Measurements from ENCODE around the gene CLPTM1.

The CLPTM1 gene

DNA sequence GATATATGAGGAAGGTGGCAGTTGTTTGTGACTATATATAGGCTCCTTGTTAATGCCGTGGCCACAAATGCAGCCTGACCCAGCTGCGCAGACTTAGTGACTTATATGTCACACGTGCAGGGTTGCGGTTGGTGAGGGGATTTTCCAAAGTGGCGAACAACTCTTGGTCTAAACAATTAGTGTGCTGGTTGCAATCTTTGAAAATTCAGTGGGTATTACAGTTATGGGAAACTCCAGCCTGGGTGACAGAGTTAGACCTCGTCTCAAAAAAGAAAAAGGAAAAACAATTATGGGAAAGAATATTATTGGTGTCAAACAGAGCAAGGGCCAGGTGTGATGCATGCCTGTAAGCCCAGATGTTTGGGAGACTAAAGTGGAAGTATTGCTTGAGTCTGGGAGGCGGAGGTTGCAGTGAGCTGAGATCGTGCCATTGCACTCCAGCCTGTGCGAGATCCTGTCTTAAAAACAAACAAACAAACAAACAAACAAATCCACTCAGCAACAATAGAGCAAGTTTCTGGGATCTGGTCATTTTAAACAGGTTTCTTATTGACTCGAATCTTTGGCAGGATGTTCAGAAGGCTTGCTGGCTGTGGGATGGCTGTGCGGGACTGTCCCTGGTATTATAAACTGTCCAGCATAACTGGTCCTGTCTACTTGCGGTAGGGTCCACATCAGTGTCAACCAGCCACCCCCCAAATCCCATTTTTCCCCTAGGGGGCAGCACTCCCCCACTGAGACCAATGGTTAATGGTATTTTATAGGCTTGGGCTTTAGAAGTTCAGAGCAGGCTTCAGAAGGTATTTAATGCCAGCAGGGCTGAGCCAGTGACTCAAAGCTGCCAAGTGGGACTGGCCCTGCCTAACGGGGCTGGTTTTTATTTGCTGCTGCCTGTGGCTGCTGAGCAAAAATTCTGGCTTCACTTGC lies 61.5 kb downstream of the CLPTM1 start:
- H3K4me3 ChIP-seq (ENCODE audit: extremely low read depth, insufficient read depth, low read length, poor library complexity, severe bottlenecking) = no peak overlapping the region
- 81 to 88% methylated on average over 9 to 10 of the region's 13 CpGs for WGBS, 2 experiments (ENCODE audit: insufficient coverage in 2 of 2)

DNA sequence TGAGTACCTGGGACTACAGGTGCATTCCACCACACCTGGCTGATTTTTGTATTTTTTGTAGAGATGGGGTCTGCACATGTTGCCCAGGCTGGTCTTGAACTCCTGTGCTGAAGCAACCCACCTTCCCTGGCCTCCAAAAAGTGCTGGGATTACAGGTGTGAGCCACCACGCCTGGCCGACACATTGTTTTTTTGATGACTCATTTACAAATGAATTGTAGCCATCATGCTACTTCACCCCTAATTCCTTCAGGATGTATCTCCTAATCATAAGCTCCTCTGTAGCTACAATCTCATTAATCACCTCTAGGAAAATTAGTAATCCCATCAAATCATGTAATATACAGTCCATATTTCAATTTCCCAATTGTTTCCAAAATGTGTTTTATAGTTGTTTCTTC lies 64.0 kb downstream of the CLPTM1 start:
- Histone ChIP-seq H3K4me3 (ENCODE audit: extremely low read depth, insufficient read depth, low read length, poor library complexity, severe bottlenecking) (no peak overlapping the region), H3K4me1 (ENCODE audit: control insufficient read depth, insufficient read depth, low read length, poor library complexity, severe bottlenecking) (no peaks in the 10 kb centered on the region), H3K9me3 (ENCODE audit: control insufficient read depth, low read length) (no peaks in the 10 kb centered on the region), H3K27ac (ENCODE audit: low read depth, low read length, severe bottlenecking) (no peak overlapping the region), H3K36me3 (ENCODE audit: control insufficient read depth, insufficient read depth, low read length) (peaks cover 5% of the 10 kb centered on the region)
- WGBS, 2 experiments (ENCODE audit: insufficient coverage in 2 of 2) = 94 to 97% methylated on average over 2 of the region's 2 CpGs

More for the DNA sequence above, 61.5 kb downstream of the CLPTM1 start:
- no peaks in the 10 kb centered on the region for H3K9me3 ChIP-seq (ENCODE audit: control insufficient read depth, low read length)
- no peak overlapping the region for H3K27ac ChIP-seq (ENCODE audit: low read depth, low read length, severe bottlenecking)
- no peaks in the 10 kb centered on the region for H3K4me1 ChIP-seq (ENCODE audit: control insufficient read depth, insufficient read depth, low read length, poor library complexity, severe bottlenecking)
- H3K36me3 ChIP-seq (ENCODE audit: control insufficient read depth, insufficient read depth, low read length) = peaks cover 9% of the 10 kb centered on the region

DNA sequence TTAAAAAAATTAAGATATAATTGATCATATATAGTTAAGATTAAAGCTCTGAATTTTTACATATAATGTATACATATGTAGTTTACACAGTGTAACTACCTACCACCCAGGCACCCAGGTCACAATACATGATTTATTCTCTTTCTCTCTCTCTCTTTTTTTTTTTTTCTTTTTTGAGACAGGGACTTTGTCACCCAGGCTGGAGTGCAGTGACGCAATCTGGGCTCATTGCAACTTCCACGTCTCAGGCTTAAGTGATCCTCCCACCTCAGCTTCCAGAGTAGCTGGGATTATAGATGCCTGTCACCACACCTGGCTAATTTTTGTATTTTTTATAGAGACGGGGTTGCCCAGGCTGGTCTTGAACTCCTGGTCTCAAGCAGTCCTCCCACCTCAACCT lies 64.9 kb downstream of the CLPTM1 start:
- WGBS, 2 experiments (ENCODE audit: insufficient coverage in 2 of 2) = 83 to 96% methylated on average over 3 of the region's 3 CpGs
- Histone ChIP-seq H3K9me3 (ENCODE audit: control insufficient read depth, low read length) (no peaks in the 10 kb centered on the region), H3K4me1 (ENCODE audit: control insufficient read depth, insufficient read depth, low read length, poor library complexity, severe bottlenecking) (no peaks in the 10 kb centered on the region), H3K27ac (ENCODE audit: low read depth, low read length, severe bottlenecking) (no peak overlapping the region), H3K4me3 (ENCODE audit: extremely low read depth, insufficient read depth, low read length, poor library complexity, severe bottlenecking) (no peak overlapping the region), H3K36me3 (ENCODE audit: control insufficient read depth, insufficient read depth, low read length) (peaks cover 5% of the 10 kb centered on the region)

DNA sequence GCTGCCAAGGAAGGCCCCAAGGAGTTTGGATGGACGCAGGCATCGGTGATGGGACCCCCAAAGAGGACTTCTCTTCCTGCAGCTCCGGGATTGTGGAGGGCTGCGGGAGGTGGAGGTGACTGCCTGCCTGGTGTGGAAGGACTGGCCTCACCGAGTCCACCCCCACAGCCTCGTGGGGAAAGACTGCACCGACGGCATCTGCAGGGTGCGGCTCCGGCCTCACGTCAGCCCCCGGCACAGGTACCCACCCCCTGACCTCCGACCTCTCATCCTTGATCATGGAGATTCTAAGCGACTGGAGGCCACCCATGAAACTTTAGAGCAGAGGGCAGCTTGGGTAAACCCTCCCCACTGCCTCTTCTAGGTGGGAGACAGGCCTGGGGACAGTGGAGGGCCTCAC lies 66.8 kb downstream of the CLPTM1 start:
- Histone ChIP-seq H3K4me1 (ENCODE audit: control insufficient read depth, insufficient read depth, low read length, poor library complexity, severe bottlenecking) (no peaks in the 10 kb centered on the region), H3K36me3 (ENCODE audit: control insufficient read depth, insufficient read depth, low read length) (peaks cover 5% of the 10 kb centered on the region), H3K9me3 (ENCODE audit: control insufficient read depth, low read length) (no peaks in the 10 kb centered on the region), H3K27ac (ENCODE audit: low read depth, low read length, severe bottlenecking) (no peak overlapping the region), H3K4me3 (ENCODE audit: extremely low read depth, insufficient read depth, low read length, poor library complexity, severe bottlenecking) (no peak overlapping the region)
- WGBS, 2 experiments (ENCODE audit: insufficient coverage in 2 of 2) = 91 to 97% methylated on average over 6 to 7 of the region's 14 CpGs

DNA sequence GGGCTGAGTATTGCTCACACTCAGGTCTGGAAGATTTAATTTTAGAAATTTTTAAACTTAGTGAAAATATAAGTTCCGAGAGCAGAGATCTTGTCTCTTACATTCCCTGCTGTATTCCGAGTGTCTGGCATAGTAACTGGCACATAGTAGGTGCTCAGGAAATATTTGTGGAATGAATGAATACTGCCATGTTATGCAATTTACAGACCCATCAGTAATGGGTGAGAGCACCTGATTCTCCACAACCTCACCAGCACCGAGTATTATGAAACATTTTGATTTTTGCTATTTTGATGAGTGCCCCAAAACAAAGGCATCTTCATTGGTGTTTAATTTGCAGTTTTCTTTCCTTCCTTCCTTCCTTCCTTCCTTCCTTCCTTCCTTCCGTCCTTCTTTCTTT lies 67.9 kb downstream of the CLPTM1 start:
- Histone ChIP-seq H3K4me1 (ENCODE audit: control insufficient read depth, insufficient read depth, low read length, poor library complexity, severe bottlenecking) (no peaks in the 10 kb centered on the region), H3K9me3 (ENCODE audit: control insufficient read depth, low read length) (no peaks in the 10 kb centered on the region), H3K4me3 (ENCODE audit: extremely low read depth, insufficient read depth, low read length, poor library complexity, severe bottlenecking) (no peak overlapping the region), H3K27ac (ENCODE audit: low read depth, low read length, severe bottlenecking) (no peak overlapping the region), H3K36me3 (ENCODE audit: control insufficient read depth, insufficient read depth, low read length) (peaks cover 8% of the 10 kb centered on the region)
- 83 to 90% methylated on average over 3 of the region's 4 CpGs for WGBS, 2 experiments (ENCODE audit: insufficient coverage in 2 of 2)

DNA sequence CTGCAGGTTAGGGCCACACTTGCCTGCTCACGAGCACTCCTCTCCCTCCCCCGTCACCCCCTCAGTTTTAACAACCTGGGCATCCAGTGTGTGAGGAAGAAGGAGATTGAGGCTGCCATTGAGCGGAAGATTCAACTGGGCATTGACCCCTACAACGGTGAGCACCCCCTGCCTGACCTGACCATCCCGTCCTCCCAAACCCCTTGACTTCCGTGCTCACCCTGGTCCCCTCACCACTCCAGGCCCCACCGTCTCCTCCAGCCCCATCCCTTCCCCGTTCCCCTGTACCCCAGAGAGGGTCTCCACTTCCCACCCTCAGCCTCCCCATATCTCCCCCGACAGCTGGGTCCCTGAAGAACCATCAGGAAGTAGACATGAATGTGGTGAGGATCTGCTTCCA lies 70.1 kb downstream of the CLPTM1 start:
- H3K27ac ChIP-seq (ENCODE audit: low read depth, low read length, severe bottlenecking) = no peak overlapping the region
- H3K36me3 ChIP-seq (ENCODE audit: control insufficient read depth, insufficient read depth, low read length) = peaks cover 4% of the 10 kb centered on the region
- no peaks in the 10 kb centered on the region for H3K9me3 ChIP-seq (ENCODE audit: control insufficient read depth, low read length)
- no peak overlapping the region for H3K4me3 ChIP-seq (ENCODE audit: extremely low read depth, insufficient read depth, low read length, poor library complexity, severe bottlenecking)
- 100% methylated on average over 4 of the region's 9 CpGs; no CpG with 5 or more reads in 1 of the 2 experiments for WGBS, 2 experiments (ENCODE audit: insufficient coverage in 2 of 2)
- H3K4me1 ChIP-seq (ENCODE audit: control insufficient read depth, insufficient read depth, low read length, poor library complexity, severe bottlenecking) = no peaks in the 10 kb centered on the region

DNA sequence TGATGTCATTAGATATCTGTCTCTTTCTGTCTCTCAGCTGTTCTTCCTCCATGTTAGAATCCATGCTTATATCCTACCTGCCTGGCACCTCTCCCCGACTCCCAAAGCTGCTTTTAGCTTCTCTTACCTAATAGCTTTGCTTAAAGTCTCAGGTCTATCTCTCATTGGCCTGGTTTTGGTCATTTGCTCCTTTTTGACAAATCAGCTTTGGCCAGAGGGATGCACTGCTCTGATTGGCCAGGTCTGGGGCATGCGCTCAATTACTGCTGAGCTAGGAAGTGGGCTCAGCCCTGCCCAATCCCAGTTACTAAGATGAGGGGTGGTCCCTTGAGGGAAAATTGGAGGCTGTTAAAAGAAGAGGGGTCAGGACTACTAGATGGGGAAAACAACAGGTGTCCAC lies 72.2 kb downstream of the CLPTM1 start:
- 57 to 100% methylated on average over 1 to 2 of the region's 2 CpGs for WGBS, 2 experiments (ENCODE audit: insufficient coverage in 2 of 2)
- H3K4me1 ChIP-seq (ENCODE audit: control insufficient read depth, insufficient read depth, low read length, poor library complexity, severe bottlenecking) = no peaks in the 10 kb centered on the region
- no peak overlapping the region for H3K27ac ChIP-seq (ENCODE audit: low read depth, low read length, severe bottlenecking)
- no peak overlapping the region for H3K4me3 ChIP-seq (ENCODE audit: extremely low read depth, insufficient read depth, low read length, poor library complexity, severe bottlenecking)
- no peaks in the 10 kb centered on the region for H3K9me3 ChIP-seq (ENCODE audit: control insufficient read depth, low read length)
- peaks cover 8% of the 10 kb centered on the region for H3K36me3 ChIP-seq (ENCODE audit: control insufficient read depth, insufficient read depth, low read length)

DNA sequence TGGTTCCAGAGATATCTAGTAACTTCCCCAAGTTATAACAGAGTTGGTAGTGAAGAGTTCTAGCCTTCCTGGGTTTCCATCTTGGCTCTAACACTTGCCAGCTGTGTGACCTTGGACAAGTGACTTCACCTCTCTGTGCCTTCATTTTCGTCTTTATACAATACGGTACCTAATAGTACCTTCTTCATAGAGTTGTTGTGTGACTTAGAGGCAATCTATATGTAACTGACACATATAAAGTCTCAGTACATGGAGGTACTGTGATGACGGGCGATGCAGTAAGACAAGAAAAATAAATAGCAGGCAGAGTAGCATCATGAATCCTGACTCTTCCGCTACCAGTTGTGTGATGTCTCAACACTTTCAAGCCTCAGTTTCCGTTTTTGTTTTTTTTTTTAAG lies 75.6 kb downstream of the CLPTM1 start:
- 92 to 94% methylated on average over 4 of the region's 6 CpGs for WGBS, 2 experiments (ENCODE audit: insufficient coverage in 2 of 2)

DNA sequence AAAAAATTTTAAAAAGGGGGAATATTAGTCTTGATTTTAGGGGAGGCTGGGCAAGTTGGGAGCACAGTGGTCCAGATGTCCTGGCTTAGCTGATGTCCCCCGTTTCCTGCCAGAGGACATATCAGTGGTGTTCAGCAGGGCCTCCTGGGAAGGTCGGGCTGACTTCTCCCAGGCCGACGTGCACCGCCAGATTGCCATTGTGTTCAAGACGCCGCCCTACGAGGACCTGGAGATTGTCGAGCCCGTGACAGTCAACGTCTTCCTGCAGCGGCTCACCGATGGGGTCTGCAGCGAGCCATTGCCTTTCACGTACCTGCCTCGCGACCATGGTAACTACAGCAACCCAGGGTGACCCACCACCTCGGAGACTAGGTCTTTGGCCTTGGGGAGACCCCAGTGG lies 77.2 kb downstream of the CLPTM1 start:
- Histone ChIP-seq H3K4me3 (ENCODE audit: extremely low read depth, insufficient read depth, low read length, poor library complexity, severe bottlenecking) (no peak overlapping the region), H3K4me1 (ENCODE audit: control insufficient read depth, insufficient read depth, low read length, poor library complexity, severe bottlenecking) (no peaks in the 10 kb centered on the region), H3K36me3 (ENCODE audit: control insufficient read depth, insufficient read depth, low read length) (peaks cover 14% of the 10 kb centered on the region), H3K27ac (ENCODE audit: low read depth, low read length, severe bottlenecking) (no peak overlapping the region), H3K9me3 (ENCODE audit: control insufficient read depth, low read length) (no peaks in the 10 kb centered on the region)
- 92 to 95% methylated on average over 18 of the region's 18 CpGs for WGBS, 2 experiments (ENCODE audit: insufficient coverage in 2 of 2)

More for the DNA sequence above, 75.6 kb downstream of the CLPTM1 start:
- H3K4me1 ChIP-seq (ENCODE audit: control insufficient read depth, insufficient read depth, low read length, poor library complexity, severe bottlenecking) = no peaks in the 10 kb centered on the region
- H3K4me3 ChIP-seq (ENCODE audit: extremely low read depth, insufficient read depth, low read length, poor library complexity, severe bottlenecking) = no peak overlapping the region
- no peaks in the 10 kb centered on the region for H3K9me3 ChIP-seq (ENCODE audit: control insufficient read depth, low read length)
- H3K36me3 ChIP-seq (ENCODE audit: control insufficient read depth, insufficient read depth, low read length) = peaks cover 13% of the 10 kb centered on the region
- no peak overlapping the region for H3K27ac ChIP-seq (ENCODE audit: low read depth, low read length, severe bottlenecking)

DNA sequence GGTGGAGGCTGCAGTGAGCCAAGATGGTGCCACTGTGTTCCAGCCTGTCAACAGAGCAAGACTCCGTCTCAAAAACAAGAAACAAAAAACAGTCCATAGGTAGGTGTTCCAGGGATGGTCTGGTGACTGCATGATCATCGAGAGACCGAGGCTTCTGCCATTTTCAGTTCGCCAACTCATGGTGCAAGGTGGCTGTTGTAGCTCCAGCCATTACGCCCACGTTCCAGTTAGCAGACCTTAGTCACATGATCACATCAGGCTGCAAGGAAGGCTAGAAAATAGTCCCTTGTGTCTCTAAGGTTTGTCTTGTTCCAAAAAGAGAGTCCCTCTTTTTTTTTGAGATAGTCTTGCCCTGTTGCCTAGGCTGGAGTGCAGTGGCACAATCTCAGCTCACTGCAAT lies 80.6 kb downstream of the CLPTM1 start:
- Histone ChIP-seq H3K36me3 (ENCODE audit: control insufficient read depth, insufficient read depth, low read length) (peaks cover 25% of the 10 kb centered on the region), H3K4me3 (ENCODE audit: extremely low read depth, insufficient read depth, low read length, poor library complexity, severe bottlenecking) (no peak overlapping the region), H3K27ac (ENCODE audit: low read depth, low read length, severe bottlenecking) (no peak overlapping the region), H3K4me1 (ENCODE audit: control insufficient read depth, insufficient read depth, low read length, poor library complexity, severe bottlenecking) (peaks cover 11% of the 10 kb centered on the region), H3K9me3 (ENCODE audit: control insufficient read depth, low read length) (no peaks in the 10 kb centered on the region)
- 90 to 99% methylated on average over 5 to 6 of the region's 6 CpGs for WGBS, 2 experiments (ENCODE audit: insufficient coverage in 2 of 2)
